Immature natural killer cell (primary cell): ENCODE results near the gene SLC12A3. TPM values are rescaled to one million over a fixed set of nuclear protein-coding genes. Genes with fewer than 3 reads are reported as not detected.

ENCODE experiments used
- DNase-seq, 3 donors: peaks; one replicate each; pipeline ENCODE4 v3.0.0; 2022; ENCODE audit warnings: mixed read lengths in 1 of 3
- H3K27ac Mint-ChIP-seq, 6 donors: one replicate each; pipeline ENCODE4 v1.8.0; 2020; ENCODE audit warnings: mixed read lengths in 6 of 6, mild to moderate bottlenecking in 5 of 6, inconsistent platforms in 4 of 6, moderate library complexity in 3 of 6
- H3K27me3 Mint-ChIP-seq, 3 donors: one replicate each; pipeline ENCODE4 v1.8.0; 2020 to 2021; ENCODE audit warnings: low read depth in 3 of 3, mild to moderate bottlenecking in 3 of 3, mixed read lengths in 3 of 3, moderate library complexity in 3 of 3, inconsistent platforms in 1 of 3
- H3K36me3 Mint-ChIP-seq, 3 donors: one replicate each; pipeline ENCODE4 v1.8.0; 2020; ENCODE audit warnings: mixed read lengths in 3 of 3, inconsistent platforms in 2 of 3, mild to moderate bottlenecking in 2 of 3
- H3K4me1 Mint-ChIP-seq, 2 donors: one replicate each; pipeline ENCODE4 v1.8.0; 2020; ENCODE audit warnings: inconsistent platforms in 2 of 2, mild to moderate bottlenecking in 2 of 2, mixed read lengths in 2 of 2, moderate library complexity in 1 of 2
- H3K4me3 Mint-ChIP-seq, 5 donors: one replicate each; pipeline ENCODE4 v1.8.0; 2020; ENCODE audit warnings: mild to moderate bottlenecking in 5 of 5, mixed read lengths in 5 of 5, inconsistent platforms in 3 of 5, moderate library complexity in 3 of 5
- H3K9me3 Mint-ChIP-seq, 6 donors: one replicate each; pipeline ENCODE4 v1.8.0; 2020; ENCODE audit warnings: mild to moderate bottlenecking in 6 of 6, mixed read lengths in 6 of 6, inconsistent platforms in 4 of 6, moderate library complexity in 3 of 6
- polyA plus RNA-seq, 3 donors: library from polyadenylated mRNA; unstranded; fragments of 300-500 nt; fragmentation: Illumina TruSeq; gene quantifications; one replicate each; pipeline ENCODE4 v1.2.3, GENCODE V29; 2021

SLC12A3 gene
- polyA plus RNA-seq, 3 donors from 2014 or later, result 0.51 TPM; not detected in 2

GRCh38 chr16:56964243-56965148, 99.5 kb downstream of the SLC12A3 start:
- DNase-seq, result peak; percentile 88 to 91 (median 90)
- Mint-ChIP-seq H3K27me3 (peaks cover 0 to 5% (median under 1%) of the 10 kb centered on the region in 3 donors), H3K4me1 (peaks cover 20 to 21% of the 10 kb centered on the region in 2 donors), H3K4me3 (no peak overlapping the region), H3K36me3 (no peaks in the 10 kb centered on the region), H3K9me3 (no peaks in the 10 kb centered on the region), H3K27ac (peak overlapping the region in 3 of 6 donors; percentile 32 to 70 (median 34))

Other genes starting within 250 kb of the SLC12A3 start
- 1 to 10 TPM in 2 of 3 donors, not detected in 1; 1.4 to 2.5 TPM for gene MT1E, start 239.4 kb upstream of the SLC12A3 start, polyA plus RNA-seq
- gene MT1M, start 232.5 kb upstream of the SLC12A3 start, polyA plus RNA-seq, result not detected
- gene MT1A, start 226.5 kb upstream of the SLC12A3 start, polyA plus RNA-seq, result not detected
- gene MT1B, start 213.3 kb upstream of the SLC12A3 start, polyA plus RNA-seq, result not detected
- gene MT1F, start 207.2 kb upstream of the SLC12A3 start, polyA plus RNA-seq, result 10 to 100 TPM in 2 of 3 donors, 1 to 10 TPM in 1; 6.4 to 39.1 (median 20.6) TPM
- gene MT1G, start 197.1 kb upstream of the SLC12A3 start, polyA plus RNA-seq, result not detected
- gene MT1H, start 195.4 kb upstream of the SLC12A3 start, polyA plus RNA-seq, result not detected
- 10 to 100 TPM; 23.2 to 73.5 (median 69.4) TPM for gene MT1X, start 182.7 kb upstream of the SLC12A3 start, polyA plus RNA-seq
- 10 to 100 TPM; 57.1 to 91.4 (median 68.3) TPM for gene NUP93, start 135.1 kb upstream of the SLC12A3 start, polyA plus RNA-seq
- 100 to 1,000 TPM in 2 of 3 donors, 10 to 100 TPM in 1; 89.0 to 157 (median 120) TPM for gene HERPUD1, start 66.9 kb downstream of the SLC12A3 start, polyA plus RNA-seq
- gene CETP, start 96.7 kb downstream of the SLC12A3 start, polyA plus RNA-seq, result under 1 TPM in 1 of 3 donors, not detected in 2; 0.22 TPM
- gene NLRC5, start 124.3 kb downstream of the SLC12A3 start, polyA plus RNA-seq, result 100 to 1,000 TPM in 1 of 3 donors, 10 to 100 TPM in 2; 18.2 to 151 (median 32.8) TPM
- 10 to 100 TPM in 1 of 3 donors, 1 to 10 TPM in 2; 2.4 to 10.8 (median 5.8) TPM for gene CPNE2, start 227.4 kb downstream of the SLC12A3 start, polyA plus RNA-seq